Measurements from ENCODE around the gene DEK.
"Not testable (repeated sequence)": the region's sequence is repeated elsewhere in the genome, so short reads cannot be mapped to it uniquely, and the experiment has no call there.

The DEK gene

DNA sequence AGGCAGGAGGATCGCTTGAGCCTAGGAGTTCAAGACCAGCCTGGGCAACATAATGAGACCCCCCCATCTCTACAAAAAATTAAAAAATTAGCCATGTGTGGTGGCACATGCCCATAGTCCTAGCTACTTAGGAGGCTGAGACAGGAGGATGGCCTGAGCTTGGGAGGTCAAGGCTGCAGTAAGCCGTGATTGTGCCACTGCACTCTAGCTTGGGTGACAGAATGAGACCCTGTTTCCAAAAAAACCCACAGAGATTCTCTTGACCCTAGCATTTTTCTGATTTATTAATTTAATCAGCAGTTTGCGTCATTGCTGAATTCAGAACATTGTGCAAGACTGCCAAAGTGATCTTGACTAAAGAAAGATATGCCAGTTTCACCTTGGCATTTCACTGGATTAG, 72.3 kb downstream of the DEK start:
- no peak for DNase-seq

- no peak for DNase-seq
Observed at GRCh38 chr6:18189196-18189595, 75.1 kb downstream of the DEK start.

DNA sequence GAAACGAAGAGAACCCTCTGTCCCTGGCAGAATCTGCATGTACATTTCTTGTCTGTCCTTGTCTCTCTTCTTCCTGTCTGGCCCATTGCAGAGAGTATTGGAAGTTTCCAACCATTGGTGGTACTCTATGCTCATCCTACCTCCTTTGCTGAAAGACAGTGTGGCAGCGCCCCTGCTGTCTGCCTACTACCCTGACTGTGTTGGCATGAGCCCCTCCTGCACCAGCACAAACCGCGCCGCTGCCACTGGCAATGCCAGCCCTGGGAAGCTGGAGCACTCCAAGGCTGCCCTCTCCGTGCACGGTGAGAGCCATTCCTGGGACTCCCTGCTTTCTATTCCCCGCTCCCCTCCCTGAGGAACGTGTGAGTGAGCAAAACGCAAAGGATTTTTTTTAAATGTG, 76.6 kb downstream of the DEK start:
- no peak for DNase-seq

DNA sequence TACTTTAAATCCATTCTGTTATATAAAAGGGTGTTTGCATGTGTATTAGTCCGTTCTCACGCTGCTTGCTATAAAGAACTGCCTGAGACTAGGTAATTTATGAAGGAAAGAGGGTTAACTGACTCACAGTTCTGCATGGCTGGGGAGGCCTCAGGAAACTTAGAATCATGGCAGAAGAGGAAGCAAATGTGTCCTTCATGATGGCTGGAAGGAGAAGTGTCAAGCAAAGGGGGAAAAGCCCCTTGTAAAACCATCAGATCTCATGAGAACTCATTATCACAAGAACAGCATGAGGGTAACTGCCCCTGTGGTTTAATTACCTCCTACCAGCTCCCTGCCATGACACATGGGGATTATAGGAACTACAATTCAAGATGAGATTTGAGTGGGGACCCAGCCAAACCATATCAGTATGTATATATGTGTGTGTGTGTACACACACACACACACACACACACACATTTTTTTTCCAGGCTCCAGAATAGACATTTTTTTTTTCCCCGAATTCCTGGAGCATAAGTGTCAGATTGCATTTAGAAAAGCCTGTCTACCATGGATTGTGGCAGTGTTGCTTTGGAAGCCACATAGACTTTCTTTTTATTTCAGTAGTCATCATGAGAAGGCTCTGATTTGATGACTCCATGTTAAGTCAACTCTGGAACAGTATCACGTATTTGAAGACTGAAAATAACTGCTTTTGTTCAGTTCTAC, 77.6 kb downstream of the DEK start:
- DNase-seq = no peak

DNA sequence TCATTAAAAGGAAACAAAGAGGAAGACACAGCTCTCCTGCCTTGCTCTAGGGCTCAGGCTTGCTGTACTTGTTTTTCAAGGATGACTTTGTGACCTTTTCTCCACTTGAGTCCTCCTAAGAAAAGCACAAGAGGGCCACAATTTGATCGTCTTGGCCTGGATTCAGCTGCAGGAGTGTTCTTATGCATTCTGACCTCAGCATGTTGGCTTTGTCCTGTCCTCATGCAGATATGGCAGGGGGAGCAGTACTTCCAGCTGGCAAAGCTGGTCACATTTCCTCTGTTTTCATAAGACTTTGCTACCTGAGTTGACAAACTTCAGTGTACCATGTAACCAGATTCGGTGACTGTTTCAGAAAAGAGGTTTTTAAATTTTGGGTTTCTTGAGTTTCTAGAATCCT, 78.3 kb downstream of the DEK start:
- DNase-seq = no peak

DNA sequence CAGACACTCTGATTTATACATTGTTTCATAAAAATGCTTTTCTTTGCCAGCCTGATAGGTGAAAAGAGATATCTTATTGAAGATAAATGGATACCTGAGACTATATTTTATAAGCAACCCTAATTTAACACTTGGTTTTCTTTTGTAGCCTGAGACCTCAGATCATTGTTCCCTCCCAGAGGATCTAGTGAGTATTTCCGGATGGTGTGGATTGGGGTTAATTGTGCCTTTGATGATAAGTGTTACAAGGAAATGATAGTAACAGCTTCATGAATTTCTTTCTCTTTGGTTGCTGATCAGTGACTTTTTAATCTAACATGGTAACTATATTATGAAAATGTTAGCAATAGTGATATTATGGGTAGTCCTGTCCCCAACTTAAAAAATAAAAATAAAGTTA, 78.7 kb downstream of the DEK start:
- DNase-seq = no peak

- no peak for DNase-seq
Observed at GRCh38 chr6:18183766-18184165, 80.6 kb downstream of the DEK start.

DNA sequence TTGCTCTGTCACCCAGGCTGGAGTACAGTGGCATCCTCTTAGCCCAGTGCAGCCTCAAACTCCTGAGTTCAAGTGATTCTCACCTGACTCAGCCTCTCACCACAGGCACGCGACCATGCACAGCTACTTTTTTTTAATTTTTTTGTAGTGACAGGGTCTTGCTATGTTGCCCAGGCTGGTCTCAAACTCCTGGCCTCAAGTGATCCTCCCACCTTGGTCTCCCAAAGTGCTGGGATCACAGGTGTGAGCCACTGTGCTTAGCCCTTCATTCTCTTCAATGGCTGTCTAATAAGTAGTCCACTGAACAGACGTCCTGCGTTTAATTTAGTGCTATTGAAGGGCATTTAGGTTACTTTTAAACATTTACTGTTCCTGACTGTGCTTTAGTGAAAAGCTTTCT, 81.8 kb downstream of the DEK start:
- no peak for DNase-seq

- DNase-seq = no peak
Observed at GRCh38 chr6:18179770-18180356, 84.5 kb downstream of the DEK start.

DNA sequence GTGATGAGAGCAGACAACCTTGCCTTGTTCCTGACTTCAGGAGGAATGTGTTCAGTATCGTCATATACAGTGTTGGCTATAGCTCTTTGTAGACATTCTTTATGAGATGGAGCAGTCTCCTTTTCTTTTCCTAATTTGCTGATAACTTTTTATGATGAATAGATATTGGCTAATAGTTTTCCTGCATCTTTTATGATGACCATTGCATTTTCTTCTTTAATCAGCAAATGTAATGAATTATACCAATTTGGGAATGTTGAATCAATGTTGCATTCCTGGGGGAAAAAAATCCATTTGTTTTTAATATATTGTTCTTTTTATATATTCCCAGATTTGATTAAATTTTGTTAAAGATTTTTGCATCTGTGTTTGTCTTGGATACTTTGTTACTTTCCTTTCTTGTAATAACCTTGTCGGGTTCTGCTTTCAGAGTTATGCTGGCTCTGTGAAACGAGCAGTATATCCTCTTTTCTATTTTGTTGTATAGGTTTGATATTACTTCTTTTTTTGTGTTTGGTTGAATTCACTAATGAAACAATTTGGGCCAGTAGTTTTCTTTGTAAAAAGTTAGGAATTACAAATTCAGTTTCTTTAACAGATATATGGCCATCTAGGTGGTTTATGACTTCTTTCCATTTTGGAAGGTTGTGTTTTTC, 85.2 kb downstream of the DEK start:
- DNase-seq = no peak

GRCh38 chr6:18177286-18177965, 86.9 kb downstream of the DEK start:
- DNase-seq = no peak

- DNase-seq = not testable (repeated sequence)
Observed at GRCh38 chr6:18176198-18176597, 88.1 kb downstream of the DEK start.
